Activated CD8-positive, alpha-beta memory T cell treated with anti-CD3 and anti-CD28 coated beads for 48 hours (primary cell): Measurements from ENCODE around the gene APPBP2.
"Not testable (repeated sequence)": the region's sequence is repeated elsewhere in the genome, so short reads cannot be mapped to it uniquely, and the experiment has no call there.

Source experiments
- DNase-seq, 3 experiments: peaks; one replicate each; pipeline ENCODE4 v3.0.0-alpha.2; 2020; ENCODE audit warnings: low read depth in 2 of 3, low spot score in 2 of 3

Gene APPBP2

DNA sequence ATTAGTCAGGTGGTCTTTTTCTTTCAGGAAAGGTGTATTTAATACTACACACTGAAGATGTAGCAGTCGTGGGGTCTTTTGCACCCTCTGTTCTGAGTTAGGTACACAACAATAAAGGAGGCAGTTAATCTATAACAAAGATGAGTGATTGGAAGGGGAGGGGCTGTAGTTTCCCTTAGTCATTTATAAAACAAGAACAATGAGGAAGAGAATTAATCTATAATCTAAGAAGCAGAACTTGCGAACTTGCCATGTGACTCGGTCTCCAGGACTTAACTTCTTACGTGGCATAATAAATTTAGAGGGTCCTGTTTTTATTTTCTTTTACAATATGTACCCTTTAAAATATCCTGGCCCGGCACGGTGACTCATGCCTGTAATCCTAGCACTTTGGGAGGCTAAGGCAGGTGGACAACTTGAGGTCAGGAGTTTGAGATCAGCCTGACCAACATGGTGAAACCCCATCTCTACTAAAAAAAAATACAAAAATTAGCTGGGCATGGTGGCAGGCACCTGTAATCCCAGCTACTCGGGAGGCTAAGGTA, 8.6 kb upstream of the APPBP2 start:
- no peak for DNase-seq

- DNase-seq = no peak
Observed at GRCh38 chr17:60534010-60534555, 8.0 kb upstream of the APPBP2 start.

- DNase-seq = no peak
Observed at GRCh38 chr17:60529806-60530205, 3.8 kb upstream of the APPBP2 start.

GRCh38 chr17:60528828-60529227, 2.8 kb upstream of the APPBP2 start:
- DNase-seq = no peak

- no peak for DNase-seq
Observed at GRCh38 chr17:60527701-60528100, 1.7 kb upstream of the APPBP2 start.

DNA sequence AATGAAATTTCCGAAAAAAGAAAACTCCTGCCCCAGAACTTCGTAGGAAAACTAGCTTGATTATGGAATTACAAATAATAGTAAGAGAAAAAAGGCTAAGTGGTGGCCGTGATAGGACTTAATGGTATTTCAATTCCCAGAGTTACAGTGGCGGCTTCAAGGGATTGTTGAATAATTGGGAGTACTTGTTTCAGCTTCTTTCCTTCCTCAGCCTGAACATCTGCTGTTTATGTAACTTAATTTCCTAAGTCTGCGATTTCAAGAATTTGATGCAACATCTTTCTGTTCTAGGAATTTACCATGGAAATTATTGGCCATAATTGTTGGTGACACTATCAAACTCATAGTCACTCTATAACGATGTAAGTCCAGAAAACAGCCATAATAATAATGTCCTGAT, 684 bp upstream of the APPBP2 start:
- no peak for DNase-seq

DNA sequence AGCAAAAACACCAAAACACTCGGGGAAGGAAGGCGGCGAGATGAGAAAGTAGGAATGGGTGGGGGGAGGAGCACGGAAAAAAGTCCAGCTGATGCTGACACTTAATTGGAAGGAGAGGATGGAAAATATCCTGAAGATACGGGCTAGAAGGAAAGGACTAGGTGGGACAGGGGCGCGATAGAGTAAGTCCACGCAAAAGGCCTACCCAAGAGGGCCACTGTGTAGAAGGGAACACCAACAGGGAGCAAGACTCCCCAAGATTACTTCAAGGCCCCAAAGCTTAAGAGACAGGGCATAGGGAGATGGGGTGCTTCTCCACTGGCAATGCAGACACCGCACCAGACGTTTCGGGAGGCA, 736 bp downstream of the APPBP2 start:
- DNase-seq = no peak

DNA sequence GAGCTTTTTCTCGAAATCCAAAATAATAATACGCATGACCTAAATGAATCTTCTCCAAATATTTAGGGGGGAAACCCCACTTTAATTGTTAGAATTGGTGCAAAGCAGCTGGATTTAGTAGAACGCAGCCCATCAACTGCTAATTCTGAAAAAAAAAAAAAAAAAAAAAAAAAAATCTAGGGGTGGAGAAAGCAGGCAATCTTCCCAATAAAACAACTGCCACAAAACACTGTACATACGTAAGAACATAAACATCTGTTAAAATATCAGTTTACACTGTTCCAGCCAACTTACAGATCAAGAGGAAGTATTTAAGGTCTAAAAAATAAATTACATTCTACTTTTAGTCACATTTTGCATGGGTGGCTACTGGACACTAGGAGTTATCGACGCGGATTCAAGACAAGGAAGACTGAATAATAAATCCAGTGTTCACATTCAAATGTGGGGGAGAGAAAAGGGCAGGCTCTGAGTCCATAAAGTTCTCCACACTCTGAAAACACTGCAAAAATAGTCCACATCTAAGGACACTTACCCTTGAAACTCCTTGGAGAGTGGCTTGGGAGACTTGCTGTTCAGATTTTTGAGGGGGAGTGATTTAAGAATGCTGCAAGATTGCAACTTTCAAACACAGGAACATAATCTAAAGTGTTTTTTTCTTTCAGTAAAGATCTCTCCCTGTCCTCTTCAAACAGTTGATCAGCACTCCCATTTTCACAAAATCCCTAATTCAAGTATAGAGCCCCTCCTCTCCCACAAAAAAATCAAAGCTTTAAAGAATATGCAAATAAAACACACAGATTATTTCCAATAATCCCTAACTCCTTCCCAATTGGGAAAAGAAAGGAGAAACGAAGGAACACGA, 1.3 kb downstream of the APPBP2 start:
- no peak for DNase-seq

DNA sequence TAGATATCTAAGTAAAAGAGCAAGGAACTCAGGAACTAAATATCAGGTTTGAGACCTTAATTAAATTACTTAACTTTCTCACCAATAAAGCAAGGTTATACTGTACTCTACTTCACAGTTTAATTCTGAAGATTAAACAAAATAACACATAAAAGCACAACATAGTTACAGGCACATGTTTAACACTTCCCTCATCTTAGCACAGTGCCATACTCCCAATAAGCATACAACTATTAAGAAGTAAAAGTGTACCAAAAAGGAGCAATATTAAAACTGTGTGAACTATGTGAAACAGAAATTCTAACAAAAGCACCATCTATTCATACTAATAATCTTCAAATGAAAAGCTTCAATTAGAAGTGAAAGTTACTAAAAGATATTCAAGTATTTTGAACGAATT, 2.2 kb downstream of the APPBP2 start:
- no peak for DNase-seq

GRCh38 chr17:60522889-60523626, 3.0 kb downstream of the APPBP2 start:
- no peak for DNase-seq

DNA sequence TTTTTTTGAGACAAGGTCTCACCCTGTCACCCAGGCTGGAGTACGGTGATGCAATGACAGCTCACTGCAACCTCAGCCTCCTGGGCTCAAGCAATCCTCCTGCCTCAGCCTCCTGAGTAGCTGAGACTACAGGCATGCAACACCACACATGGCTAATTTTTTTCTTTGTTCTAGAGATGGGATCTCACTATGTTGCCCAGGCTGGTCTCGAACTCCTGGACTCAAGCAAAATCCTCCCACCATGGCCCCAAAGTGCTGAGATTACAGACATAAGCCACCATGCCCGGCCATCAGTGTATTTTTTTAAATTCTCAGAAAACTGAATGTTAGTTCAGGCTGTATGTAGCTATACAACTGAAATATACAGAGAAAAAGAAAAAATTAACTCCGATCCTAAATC, 6.2 kb downstream of the APPBP2 start:
- no peak for DNase-seq

- not testable (repeated sequence) for DNase-seq
Observed at GRCh38 chr17:60515683-60516082, 10.4 kb downstream of the APPBP2 start.

DNA sequence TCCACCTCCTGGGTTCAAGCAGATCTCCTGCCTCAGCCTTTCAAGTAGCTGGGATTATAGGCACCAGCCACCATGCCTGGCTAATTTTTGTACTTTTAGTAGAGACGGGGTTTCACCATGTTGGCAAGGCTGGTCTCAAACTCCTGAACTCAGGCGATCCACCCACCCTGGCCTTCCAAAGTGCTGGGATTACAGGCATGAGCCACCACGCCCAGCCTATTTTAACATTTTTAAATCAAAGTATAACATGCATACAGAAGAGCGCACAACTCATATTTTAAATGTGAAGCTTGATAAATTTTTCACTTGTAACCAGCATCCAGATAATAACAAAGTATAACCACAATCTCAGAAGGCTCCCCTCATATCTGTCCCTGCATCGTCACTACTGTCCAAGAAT, 10.8 kb downstream of the APPBP2 start:
- DNase-seq = not testable (repeated sequence)

DNA sequence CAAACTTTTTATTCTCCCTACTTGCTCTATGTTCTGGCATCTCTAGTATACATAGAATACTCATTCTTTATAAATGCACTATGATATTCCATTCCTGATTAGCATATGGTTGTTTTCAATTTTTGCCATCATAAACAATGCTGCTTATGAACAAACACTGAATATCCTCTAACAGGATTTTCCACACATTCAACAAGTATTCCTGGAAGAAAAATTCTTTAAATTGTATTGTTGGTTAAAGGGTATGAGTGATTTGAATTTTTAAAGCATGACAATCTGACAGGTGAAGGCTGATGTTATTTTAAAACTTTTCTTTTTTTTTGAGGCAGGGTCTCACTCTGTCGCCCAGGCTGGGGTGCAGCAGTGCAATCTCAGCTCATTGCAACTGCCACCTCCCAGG, 11.5 kb downstream of the APPBP2 start:
- DNase-seq = no peak

DNA sequence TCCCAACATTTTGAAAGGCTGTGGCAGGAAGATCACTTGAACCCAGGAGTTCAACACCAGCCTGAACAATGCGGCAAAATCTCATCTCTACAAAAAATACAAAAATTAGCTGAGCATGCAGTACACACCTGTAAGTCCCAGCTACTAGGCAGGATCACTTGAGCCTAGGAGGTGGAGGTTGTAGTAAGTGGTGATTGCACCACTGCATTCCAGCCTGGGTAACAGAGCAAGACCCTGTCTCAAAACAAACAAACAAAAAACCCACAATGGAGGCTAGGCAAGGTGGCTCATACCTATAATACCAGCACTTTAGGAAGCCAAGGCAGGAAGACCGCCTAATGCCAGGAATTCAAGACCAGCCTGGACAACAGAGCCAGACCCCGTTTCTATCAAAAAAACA, 12.0 kb downstream of the APPBP2 start:
- no peak for DNase-seq

DNA sequence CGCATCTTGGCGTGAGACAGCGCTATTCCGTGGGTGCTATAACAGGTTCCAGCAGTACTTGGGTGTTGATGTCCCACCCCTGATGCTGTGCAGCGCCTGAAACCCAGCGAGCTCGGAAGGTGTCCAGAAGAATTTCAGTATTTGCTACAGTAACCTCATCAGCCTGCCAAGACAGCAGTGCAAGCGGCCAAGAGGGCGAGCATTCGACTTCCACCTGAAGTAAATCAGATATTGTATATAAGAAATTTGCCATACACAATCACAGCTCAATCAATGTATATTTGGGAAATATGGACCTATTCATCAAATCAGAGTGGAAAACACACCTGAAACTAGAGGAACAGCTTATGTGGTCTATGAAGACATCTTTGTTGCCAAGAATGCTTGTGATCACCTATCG, 13.0 kb downstream of the APPBP2 start:
- DNase-seq = no peak

GRCh38 chr17:60510723-60511122, 15.3 kb downstream of the APPBP2 start:
- DNase-seq = no peak

DNA sequence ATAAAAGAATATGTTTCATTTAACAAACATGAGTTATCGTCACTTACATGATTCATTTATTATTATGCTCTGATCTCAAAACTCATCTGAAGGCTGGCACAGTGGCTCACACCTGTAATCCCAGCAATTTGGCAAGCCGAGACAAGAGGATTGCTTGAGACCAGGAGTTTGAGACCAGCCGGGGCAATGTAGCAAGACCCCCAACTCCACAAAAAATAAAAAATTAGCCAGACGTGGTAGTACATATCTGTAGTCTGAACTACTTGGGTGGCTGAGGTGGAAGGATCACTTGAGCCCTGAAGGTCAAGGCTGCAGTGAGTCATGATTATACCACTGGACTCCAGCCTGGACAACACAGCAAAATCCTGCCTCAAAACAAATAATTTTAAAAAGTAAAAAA, 16.0 kb downstream of the APPBP2 start:
- DNase-seq = no peak

- no peak for DNase-seq
Observed at GRCh38 chr17:60508384-60508980, 17.6 kb downstream of the APPBP2 start.

- DNase-seq = no peak
Observed at GRCh38 chr17:60506312-60506711, 19.7 kb downstream of the APPBP2 start.

DNA sequence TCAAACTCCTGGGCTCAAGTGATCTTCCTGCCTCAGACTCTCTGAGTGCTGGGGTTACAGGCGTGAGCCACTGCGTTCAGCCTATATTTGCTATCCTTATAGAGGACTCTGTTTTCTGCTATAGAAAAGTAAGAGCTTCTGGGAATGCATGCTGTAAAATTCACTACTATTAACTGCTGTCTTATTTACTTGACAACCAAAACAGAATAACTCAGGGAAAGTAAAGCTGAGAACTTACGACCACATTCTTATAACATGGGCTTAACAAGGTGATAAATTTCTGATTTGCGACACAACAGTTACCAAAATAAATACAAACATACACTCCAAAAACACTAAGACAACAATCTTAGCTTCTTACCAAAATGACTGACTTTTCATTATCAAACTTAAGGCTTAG, 23.9 kb downstream of the APPBP2 start:
- DNase-seq = no peak

DNA sequence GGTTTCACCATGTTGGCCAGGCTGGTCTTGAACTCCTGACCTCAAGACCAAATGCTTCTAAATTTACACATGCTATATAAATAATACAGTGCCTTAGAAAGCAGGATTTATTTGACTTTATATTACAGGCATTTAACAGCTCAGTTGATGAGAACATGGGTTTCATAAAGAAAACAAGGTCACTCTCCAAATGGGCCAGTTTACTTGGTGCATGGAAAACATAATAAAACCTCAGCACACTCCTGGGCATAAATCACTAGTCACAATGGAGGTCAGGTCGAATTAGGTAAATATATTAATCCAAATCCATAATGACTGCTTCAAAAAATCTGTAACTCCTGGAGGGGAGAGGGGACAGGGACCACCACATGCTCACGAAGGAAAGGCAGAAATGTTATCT, 24.5 kb downstream of the APPBP2 start:
- DNase-seq = no peak
